ENCODE results near the gene PYDC1.

The PYDC1 gene

GRCh38 chr16:31221357-31222160 lies 4.6 kb upstream of the PYDC1 start:
- peak; percentile 11 for DNase-seq (ENCODE audit: low spot score)
- no peak for TF ChIP-seq CTCF (IDR thresholded peaks at IDR 0.05; ENCODE audit: extremely low read depth, missing control alignments)

GRCh38 chr16:31219154-31219741 lies 2.3 kb upstream of the PYDC1 start:
- TF ChIP-seq CTCF (IDR thresholded peaks at IDR 0.05; ENCODE audit: extremely low read depth, missing control alignments), result no peak
- peak; percentile 6 for DNase-seq (ENCODE audit: low spot score)

- no peak for DNase-seq (ENCODE audit: low spot score)
- no peak for TF ChIP-seq CTCF (IDR thresholded peaks at IDR 0.05; ENCODE audit: extremely low read depth, missing control alignments)
Measured at GRCh38 chr16:31217136-31217530, 198 bp upstream of the PYDC1 start.

- TF ChIP-seq CTCF (IDR thresholded peaks at IDR 0.05; ENCODE audit: extremely low read depth, missing control alignments), result no peak
- peak; percentile 67 for DNase-seq (ENCODE audit: low spot score)
Measured at GRCh38 chr16:31215287-31216162, 1.4 kb downstream of the PYDC1 start.

GRCh38 chr16:31214708-31215286 lies 2.1 kb downstream of the PYDC1 start:
- TF ChIP-seq CTCF (IDR thresholded peaks at IDR 0.05; ENCODE audit: extremely low read depth, missing control alignments), result no peak
- no peak for DNase-seq (ENCODE audit: low spot score)

- no peak for TF ChIP-seq CTCF (IDR thresholded peaks at IDR 0.05; ENCODE audit: extremely low read depth, missing control alignments)
- DNase-seq (ENCODE audit: low spot score), result no peak
Measured at GRCh38 chr16:31213877-31214707, 2.8 kb downstream of the PYDC1 start, which contains the start of gene TRIM72. TRIM72 (plus strand) TSS chr16:31214119; CDS start chr16:31214739, 620 bp downstream.
